Panc1 (cell line): Measurements from ENCODE around the gene RUNX1.

Source experiments
- POLR2AphosphoS5 ChIP-seq: IDR thresholded peaks from 2 replicates; pipeline ENCODE4 v1.6.1; 2012; ENCODE audit warnings: mild to moderate bottlenecking, low read depth, low read length, moderate library complexity
- SIN3A ChIP-seq: IDR thresholded peaks from 2 replicates; pipeline ENCODE4 v1.6.1; 2012; ENCODE audit warnings: low read depth, mild to moderate bottlenecking, low read length, moderate library complexity, borderline replicate concordance; ENCODE audit not compliant: insufficient read depth
- TCF7L2 ChIP-seq: IDR thresholded peaks from 2 replicates; pipeline ENCODE4 v1.6.1; 2011; ENCODE audit warnings: mild to moderate bottlenecking, low read depth, low read length, inconsistent platforms
- TF ChIP-seq, protein P1 (sequence below): fragments of 450-650 bp; IDR thresholded peaks from 2 replicates; pipeline ENCODE4 v1.5.1; 2017; ENCODE audit warnings: mild to moderate bottlenecking
- TF ChIP-seq, protein P2 (sequence below), 2 experiments: IDR thresholded peaks; 2 replicates each; pipeline ENCODE4 v1.6.1; 2011 to 2012; ENCODE audit warnings: low read depth in 2 of 2, control low read depth in 1 of 2, low read length in 1 of 2, mild to moderate bottlenecking in 1 of 2, moderate library complexity in 1 of 2; ENCODE audit not compliant: insufficient read depth in 1 of 2

DNA sequence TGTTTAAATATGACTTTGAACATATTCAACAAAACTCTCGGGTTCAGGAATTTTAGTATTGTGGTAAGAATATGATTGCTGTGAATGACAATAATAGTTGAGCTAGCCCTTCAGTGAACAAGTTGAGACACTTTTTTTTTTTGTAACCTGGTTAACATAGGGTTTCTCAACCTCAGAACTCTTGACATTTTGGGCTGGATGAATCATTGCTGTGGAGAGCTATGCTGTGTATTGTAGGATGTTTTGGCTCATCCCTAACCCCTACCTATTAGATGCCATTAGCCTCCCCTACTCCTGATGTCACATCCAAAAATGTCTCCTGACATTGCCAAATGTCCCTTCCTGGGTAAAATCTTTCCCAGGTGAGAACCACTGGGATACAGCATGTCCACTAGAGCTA lies 113.7 kb downstream of the RUNX1 start:
- TF ChIP-seq, protein P1, sequence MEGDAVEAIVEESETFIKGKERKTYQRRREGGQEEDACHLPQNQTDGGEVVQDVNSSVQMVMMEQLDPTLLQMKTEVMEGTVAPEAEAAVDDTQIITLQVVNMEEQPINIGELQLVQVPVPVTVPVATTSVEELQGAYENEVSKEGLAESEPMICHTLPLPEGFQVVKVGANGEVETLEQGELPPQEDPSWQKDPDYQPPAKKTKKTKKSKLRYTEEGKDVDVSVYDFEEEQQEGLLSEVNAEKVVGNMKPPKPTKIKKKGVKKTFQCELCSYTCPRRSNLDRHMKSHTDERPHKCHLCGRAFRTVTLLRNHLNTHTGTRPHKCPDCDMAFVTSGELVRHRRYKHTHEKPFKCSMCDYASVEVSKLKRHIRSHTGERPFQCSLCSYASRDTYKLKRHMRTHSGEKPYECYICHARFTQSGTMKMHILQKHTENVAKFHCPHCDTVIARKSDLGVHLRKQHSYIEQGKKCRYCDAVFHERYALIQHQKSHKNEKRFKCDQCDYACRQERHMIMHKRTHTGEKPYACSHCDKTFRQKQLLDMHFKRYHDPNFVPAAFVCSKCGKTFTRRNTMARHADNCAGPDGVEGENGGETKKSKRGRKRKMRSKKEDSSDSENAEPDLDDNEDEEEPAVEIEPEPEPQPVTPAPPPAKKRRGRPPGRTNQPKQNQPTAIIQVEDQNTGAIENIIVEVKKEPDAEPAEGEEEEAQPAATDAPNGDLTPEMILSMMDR: no peak
- TF ChIP-seq, protein P2, sequence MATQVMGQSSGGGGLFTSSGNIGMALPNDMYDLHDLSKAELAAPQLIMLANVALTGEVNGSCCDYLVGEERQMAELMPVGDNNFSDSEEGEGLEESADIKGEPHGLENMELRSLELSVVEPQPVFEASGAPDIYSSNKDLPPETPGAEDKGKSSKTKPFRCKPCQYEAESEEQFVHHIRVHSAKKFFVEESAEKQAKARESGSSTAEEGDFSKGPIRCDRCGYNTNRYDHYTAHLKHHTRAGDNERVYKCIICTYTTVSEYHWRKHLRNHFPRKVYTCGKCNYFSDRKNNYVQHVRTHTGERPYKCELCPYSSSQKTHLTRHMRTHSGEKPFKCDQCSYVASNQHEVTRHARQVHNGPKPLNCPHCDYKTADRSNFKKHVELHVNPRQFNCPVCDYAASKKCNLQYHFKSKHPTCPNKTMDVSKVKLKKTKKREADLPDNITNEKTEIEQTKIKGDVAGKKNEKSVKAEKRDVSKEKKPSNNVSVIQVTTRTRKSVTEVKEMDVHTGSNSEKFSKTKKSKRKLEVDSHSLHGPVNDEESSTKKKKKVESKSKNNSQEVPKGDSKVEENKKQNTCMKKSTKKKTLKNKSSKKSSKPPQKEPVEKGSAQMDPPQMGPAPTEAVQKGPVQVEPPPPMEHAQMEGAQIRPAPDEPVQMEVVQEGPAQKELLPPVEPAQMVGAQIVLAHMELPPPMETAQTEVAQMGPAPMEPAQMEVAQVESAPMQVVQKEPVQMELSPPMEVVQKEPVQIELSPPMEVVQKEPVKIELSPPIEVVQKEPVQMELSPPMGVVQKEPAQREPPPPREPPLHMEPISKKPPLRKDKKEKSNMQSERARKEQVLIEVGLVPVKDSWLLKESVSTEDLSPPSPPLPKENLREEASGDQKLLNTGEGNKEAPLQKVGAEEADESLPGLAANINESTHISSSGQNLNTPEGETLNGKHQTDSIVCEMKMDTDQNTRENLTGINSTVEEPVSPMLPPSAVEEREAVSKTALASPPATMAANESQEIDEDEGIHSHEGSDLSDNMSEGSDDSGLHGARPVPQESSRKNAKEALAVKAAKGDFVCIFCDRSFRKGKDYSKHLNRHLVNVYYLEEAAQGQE (IDR thresholded peaks at IDR 0.05; ENCODE audit: insufficient read depth in 1 of 2, low read depth in 2 of 2, low read length in 1 of 2): no peak
- no peak for TF ChIP-seq POLR2AphosphoS5
- TF ChIP-seq TCF7L2: no peak
- TF ChIP-seq SIN3A: no peak
